Activated T-cell treated with anti-CD3 and anti-CD28 coated beads, Interleukin-2, amount 50 U/mL, for 4 hours (primary cell): ENCODE results near the gene ADGRA1. TPM values are rescaled to one million over a fixed set of nuclear protein-coding genes. Genes with fewer than 3 reads are reported as not detected.
"Not testable (repeated sequence)": the region's sequence is repeated elsewhere in the genome, so short reads cannot be mapped to it uniquely, and the experiment has no call there.

Source experiments
- ATAC-seq, 2 donors: fragments of 200-7000 bp; cut with Tn5 transposase; one replicate each; pipeline ENCODE4 v1.10.0; 2021
- DNase-seq: peaks from one replicate; pipeline ENCODE4 v3.0.0-alpha.2; 2020
- H3K27me3 Mint-ChIP-seq: one replicate; pipeline ENCODE4 v1.8.0; 2021; ENCODE audit warnings: low read depth, mixed read lengths
- H3K36me3 Mint-ChIP-seq: one replicate; pipeline ENCODE4 v1.8.0; 2022; ENCODE audit warnings: mixed read lengths; ENCODE audit not compliant: insufficient read depth
- H3K4me1 Mint-ChIP-seq: one replicate; pipeline ENCODE4 v1.8.0; 2021; ENCODE audit warnings: low read depth, mixed read lengths
- H3K4me3 Mint-ChIP-seq: one replicate; pipeline ENCODE4 v1.8.0; 2021; ENCODE audit warnings: mild to moderate bottlenecking, moderate library complexity, mixed read lengths
- H3K9me3 Mint-ChIP-seq: one replicate; pipeline ENCODE4 v1.8.0; 2021; ENCODE audit warnings: mixed read lengths
- total RNA-seq, 3 donors: library from RNA; stranded (reverse); gene quantifications; one replicate each; pipeline ENCODE4 v1.2.1, GENCODE V29; 2021

ADGRA1 gene
- total RNA-seq, 3 donors from 2014 or later, result not detected

DNA sequence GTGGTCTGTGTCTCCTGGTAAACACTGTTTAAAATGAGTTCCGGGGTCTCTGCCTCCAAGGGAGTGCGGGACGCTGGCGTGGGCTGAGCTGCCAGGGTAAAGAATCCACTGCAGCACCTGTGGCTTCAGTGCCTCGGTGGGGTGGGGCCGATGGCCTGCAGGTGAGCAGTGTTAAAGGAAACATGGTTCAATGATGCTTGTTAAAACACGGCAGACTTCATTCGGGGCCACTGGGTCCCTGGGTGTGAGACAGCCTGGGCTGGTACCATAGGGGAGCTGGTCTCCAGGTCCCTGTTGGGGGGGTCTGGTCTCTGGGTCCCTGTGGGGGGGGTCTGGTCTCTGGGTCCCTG is 47.4 kb downstream of the ADGRA1 start:
- DNase-seq (no peak), ATAC-seq (no peak)
- H3K36me3 Mint-ChIP-seq, result no peaks in the 10 kb centered on the region
- H3K9me3 Mint-ChIP-seq, result no peaks in the 10 kb centered on the region
- no peak overlapping the region for H3K4me3 Mint-ChIP-seq
- no peaks in the 10 kb centered on the region for H3K4me1 Mint-ChIP-seq
- no peaks in the 10 kb centered on the region for H3K27me3 Mint-ChIP-seq

DNA sequence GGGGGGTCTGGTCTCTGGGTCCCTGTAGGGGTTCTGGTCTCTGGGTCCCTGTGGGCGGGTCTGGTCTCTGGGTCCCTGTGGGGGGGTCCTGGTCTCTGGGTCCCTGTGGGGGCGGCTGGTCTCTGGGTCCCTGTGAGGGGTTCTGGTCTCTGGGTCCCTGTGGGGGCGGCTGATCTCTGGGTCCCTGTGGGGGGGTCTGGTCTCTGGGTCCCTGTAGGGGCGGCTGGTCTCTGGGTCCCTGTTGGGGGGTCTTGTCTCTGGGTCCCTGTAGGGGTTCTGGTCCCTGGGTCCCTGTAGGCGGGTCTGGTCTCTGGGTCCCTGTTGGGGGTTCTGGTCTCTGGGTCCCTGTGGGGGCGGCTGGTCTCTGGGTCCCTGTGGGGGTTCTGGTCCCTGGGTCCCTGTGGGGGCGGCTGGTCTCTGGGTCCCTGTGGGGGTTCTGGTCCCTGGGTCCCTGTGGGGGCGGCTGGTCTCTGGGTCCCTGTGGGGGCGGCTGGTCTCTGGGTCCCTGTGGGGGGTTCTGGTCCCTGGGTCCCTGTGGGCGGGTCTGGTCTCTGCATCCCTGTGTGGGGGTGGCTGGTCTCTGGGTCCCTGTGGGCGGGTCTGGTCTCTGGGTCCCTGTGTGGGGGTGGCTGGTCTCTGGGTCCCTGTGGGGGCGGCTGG is 49.9 kb downstream of the ADGRA1 start:
- not testable (repeated sequence) for H3K9me3 Mint-ChIP-seq, H3K27me3 Mint-ChIP-seq, H3K36me3 Mint-ChIP-seq, DNase-seq, H3K4me1 Mint-ChIP-seq, ATAC-seq, H3K4me3 Mint-ChIP-seq

DNA sequence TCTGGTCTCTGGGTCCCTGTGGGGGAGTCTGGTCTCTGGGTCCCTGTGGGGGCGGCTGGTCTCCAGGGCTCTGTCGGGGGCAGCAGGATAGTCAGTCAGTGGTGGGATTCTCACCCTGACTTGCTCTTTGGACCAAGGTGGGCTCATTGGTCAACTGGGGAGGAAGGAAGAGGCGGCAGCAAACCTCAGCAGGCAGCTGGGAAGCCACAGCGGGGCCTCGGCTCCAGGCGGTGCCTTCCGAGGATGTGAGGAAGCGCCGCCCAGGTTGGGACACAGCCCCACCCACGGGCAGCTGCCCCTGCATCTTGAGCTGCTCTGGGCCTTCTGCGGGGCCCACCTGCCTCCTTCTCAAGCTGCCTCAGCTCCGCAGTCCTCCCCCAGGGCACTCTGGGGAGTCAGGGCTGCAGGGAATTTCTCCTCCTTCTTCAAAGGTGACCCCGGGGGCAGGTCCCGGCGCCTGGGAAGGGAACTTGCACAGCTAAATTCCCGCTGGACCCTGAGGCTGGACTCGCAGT is 51.9 kb downstream of the ADGRA1 start:
- Mint-ChIP-seq H3K4me3 (no peak overlapping the region), H3K4me1 (peaks cover 9% of the 10 kb centered on the region), H3K36me3 (no peaks in the 10 kb centered on the region), H3K9me3 (no peaks in the 10 kb centered on the region), H3K27me3 (peaks cover 16% of the 10 kb centered on the region)
- ATAC-seq (no peak), DNase-seq (no peak)

DNA sequence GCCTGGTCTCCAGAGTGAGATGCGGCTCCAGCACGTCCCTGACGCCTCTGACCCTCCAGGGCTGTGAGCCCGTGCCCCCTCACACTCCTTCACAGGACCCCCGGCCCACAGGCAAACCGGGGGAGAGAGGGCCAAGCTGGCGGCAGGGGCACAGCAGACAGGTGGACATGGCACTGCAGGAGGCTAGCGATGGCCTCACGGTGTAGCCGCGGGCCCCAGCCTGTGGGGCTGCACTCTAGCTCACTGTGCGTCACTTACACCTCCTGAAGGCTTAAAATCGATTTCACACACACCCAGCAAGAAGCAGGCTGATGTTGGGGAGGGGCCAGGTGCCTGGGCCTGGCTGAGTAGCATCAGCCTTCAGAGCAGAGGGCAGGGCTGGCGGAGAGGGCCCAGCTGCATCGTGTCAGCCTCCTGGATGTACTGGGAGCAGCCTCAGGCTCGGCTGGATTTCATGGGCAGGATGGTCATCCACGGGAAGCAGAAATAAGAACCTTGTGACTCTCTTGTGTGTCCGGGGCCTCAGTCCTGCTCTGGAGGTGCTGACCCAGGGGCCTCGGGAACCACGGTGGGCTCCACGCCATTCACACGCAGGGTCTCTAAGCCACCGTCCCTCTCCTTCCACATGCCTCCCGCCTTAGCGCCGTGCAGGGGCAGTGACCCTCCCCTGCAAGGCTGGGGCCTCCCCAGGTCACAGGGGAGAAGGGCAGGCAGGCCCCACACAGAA is 52.9 kb downstream of the ADGRA1 start:
- Mint-ChIP-seq H3K4me1 (peaks cover 9% of the 10 kb centered on the region), H3K4me3 (no peak overlapping the region), H3K36me3 (no peaks in the 10 kb centered on the region), H3K9me3 (no peaks in the 10 kb centered on the region), H3K27me3 (peaks cover 26% of the 10 kb centered on the region)
- DNase-seq (no peak), ATAC-seq (no peak)

DNA sequence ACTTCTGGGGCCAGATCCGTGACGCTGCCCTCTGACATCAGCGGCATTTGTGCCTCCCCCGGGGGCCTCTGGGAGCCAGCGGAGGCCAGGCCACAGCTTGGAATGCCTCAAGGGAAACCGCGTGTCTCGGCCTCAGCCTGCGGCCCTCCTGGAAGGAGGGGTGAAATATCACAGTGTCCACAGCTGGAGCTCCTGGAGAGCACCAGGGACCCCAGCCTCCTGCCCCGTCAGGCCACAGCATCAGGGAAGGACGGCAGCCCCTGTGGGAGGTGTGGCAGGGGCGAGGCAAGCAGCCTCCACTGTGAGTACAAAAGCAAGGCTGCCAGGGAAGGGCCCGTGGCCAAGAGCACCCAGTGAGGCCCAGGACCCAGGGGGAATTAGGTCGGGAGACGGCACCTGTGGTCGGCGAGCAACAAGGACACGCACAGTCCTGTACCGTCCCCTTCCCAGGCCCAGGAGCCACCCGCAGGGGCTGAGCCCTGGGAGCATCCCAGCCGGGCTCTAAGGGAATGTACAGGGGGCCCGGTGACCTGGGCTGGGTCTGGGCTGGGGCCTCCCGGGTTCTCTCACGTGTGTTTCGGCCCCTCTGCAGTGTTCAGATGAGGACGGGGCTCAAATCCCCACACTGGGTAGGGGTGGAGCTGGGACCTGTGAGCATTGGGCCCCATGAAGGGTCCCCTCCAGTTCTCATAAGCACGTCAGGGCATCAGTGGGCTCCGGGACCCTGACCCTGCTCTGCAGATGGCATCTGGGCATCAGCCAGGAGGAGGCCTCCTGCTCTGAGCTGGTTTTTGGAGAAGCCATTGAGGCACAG is 53.6 kb downstream of the ADGRA1 start:
- Mint-ChIP-seq H3K9me3 (no peaks in the 10 kb centered on the region), H3K4me1 (peaks cover 9% of the 10 kb centered on the region), H3K4me3 (no peak overlapping the region), H3K27me3 (peaks cover 31% of the 10 kb centered on the region), H3K36me3 (no peaks in the 10 kb centered on the region)
- no peak for ATAC-seq
- DNase-seq, result no peak

DNA sequence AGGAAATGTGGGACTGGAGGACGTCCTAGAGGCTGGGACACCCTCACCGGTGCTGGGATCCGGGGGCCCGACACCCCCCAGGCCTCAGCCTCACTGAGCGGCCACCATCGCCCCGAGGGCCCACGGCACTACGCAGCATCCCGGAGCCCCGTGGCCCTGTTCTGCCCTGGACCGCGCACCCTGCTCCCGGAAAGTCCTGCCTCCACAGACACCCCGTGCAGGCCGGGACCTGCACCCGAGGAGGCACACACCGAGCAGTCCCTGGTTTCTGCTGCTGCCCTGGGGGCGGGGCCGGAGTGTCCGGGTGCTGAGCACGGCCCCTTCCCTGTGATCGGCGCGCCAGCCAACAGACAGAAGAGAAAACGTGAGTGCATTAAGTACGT is 54.2 kb downstream of the ADGRA1 start:
- no peak overlapping the region for H3K4me3 Mint-ChIP-seq
- DNase-seq, result no peak

DNA sequence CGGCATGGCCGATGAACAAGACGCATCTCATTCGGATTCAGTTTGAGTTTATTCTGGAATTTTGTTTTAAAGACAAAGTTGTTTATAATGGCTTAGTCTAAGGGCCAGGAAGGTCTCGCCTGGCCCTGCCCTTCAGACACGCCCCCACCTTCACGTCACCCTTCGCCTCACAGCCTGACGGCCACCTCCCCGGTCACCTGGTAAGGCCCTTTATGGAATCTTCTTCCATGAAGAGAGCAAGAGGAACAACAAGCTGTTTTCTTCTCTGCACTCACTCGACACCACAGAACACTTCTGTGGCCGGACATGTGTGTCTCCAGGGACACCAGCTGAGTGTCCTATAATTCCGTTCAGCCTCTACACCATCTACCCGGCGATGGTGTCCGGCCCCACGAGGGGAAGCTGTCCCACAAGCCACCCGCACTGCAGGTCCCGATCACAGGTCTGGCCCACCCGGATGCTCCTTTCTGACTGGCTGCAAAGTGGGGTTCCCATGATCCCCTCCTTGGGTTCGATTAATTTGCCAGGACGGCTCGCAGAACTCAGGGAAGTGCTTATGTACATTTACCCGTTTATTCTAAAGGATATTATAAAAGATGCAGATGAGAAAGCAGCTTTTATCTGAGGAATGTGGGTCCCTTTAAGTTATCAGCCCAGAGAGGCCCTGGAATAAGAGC is 54.9 kb downstream of the ADGRA1 start:
- Mint-ChIP-seq H3K36me3 (no peaks in the 10 kb centered on the region), H3K27me3 (peaks cover 44% of the 10 kb centered on the region), H3K4me1 (peaks cover 9% of the 10 kb centered on the region), H3K9me3 (peaks cover 5% of the 10 kb centered on the region), H3K4me3 (no peak overlapping the region)
- ATAC-seq (no peak), DNase-seq (no peak)

More for the DNA sequence above, 54.2 kb downstream of the ADGRA1 start:
- peaks cover 37% of the 10 kb centered on the region for H3K27me3 Mint-ChIP-seq
- no peaks in the 10 kb centered on the region for H3K36me3 Mint-ChIP-seq
- peaks cover 9% of the 10 kb centered on the region for H3K4me1 Mint-ChIP-seq
- H3K9me3 Mint-ChIP-seq, result no peaks in the 10 kb centered on the region
- ATAC-seq, result no peak

DNA sequence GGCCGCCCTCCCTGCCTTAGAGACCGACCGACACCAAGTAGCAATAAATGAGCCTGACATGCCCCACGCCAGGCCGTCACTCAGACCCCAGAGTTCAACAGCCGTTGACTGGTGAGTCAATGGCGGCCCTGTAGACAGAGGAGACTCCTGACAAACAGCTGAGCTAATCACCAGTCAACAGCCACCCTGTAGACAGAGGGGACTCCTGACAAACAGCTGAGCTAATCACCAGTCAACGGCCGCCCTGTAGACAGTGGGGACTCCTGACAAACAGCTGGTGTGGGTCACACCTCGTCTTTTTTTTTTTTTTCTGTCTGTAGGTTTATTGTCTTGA is 55.4 kb downstream of the ADGRA1 start:
- Mint-ChIP-seq H3K27me3 (peaks cover 49% of the 10 kb centered on the region), H3K36me3 (no peaks in the 10 kb centered on the region), H3K9me3 (peaks cover 8% of the 10 kb centered on the region), H3K4me1 (peaks cover 9% of the 10 kb centered on the region), H3K4me3 (no peak overlapping the region)
- ATAC-seq, result no peak
- peak; percentile 1 for DNase-seq

DNA sequence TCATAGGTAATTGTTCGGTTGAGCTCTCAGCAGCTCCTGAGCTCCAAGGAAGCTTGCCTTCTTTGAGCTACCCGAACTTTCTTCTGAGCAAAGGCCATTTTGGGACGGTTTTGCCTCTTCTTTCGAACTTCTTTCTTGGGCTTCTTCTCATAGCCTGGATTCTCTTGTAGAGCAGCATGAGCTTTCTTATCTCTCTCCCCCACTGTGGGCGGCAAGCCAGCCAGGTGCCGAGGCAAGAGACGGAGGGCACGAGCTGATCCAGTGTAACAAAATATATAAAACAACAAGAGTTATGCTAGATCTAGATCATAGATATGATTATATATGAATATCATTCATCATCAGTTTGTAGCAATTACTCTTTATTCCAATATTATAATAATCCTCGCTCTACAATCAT is 55.8 kb downstream of the ADGRA1 start:
- Mint-ChIP-seq H3K4me3 (no peak overlapping the region), H3K36me3 (no peaks in the 10 kb centered on the region), H3K4me1 (peaks cover 9% of the 10 kb centered on the region), H3K27me3 (peaks cover 49% of the 10 kb centered on the region), H3K9me3 (peaks cover 8% of the 10 kb centered on the region)
- ATAC-seq, result no peak
- no peak for DNase-seq

DNA sequence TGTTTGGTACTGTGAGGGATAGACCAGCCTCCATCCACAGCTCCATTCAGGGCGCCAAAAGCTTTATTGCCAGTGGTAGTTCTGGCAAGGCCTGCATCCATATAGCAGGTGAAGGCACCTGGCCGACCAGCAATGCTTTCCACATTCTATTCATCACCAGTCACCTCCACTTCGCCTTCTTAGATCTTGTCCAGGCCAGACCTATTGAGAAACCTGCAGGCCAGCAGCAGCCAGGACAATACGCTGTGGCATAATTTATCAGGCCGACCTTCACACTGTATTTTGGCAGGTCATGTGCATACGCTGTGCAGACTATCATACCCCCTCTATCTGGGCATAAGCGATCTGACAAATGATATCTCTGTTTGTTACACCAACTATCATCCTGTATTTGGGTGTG is 57.0 kb downstream of the ADGRA1 start:
- Mint-ChIP-seq H3K9me3 (peaks cover 11% of the 10 kb centered on the region), H3K4me3 (no peak overlapping the region), H3K27me3 (peaks cover 52% of the 10 kb centered on the region), H3K4me1 (peaks cover 9% of the 10 kb centered on the region), H3K36me3 (no peaks in the 10 kb centered on the region)
- DNase-seq (peak; percentile 3), ATAC-seq (no peak)

DNA sequence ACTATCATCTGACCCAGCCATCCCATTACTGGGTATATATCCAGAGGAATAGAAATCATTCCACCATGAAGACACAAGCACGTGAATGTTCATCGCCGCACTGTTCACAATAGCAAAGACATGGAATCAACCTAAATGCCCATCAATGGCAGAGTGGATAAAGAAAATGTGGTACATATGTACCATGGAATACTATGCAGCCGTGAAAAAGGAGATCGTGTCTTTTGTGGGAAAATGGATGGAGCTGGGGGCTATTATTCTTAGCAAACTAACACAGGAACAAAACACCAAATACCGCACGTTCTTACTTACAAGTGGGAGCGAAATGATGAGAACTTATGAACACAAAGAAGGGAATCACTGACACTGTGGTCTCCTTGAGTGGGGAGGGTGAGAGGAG is 62.5 kb downstream of the ADGRA1 start:
- Mint-ChIP-seq H3K4me3 (no peak overlapping the region), H3K4me1 (no peaks in the 10 kb centered on the region), H3K9me3 (peaks cover 13% of the 10 kb centered on the region), H3K27me3 (peaks cover 45% of the 10 kb centered on the region), H3K36me3 (no peaks in the 10 kb centered on the region)
- DNase-seq, result no peak
- no peak for ATAC-seq

DNA sequence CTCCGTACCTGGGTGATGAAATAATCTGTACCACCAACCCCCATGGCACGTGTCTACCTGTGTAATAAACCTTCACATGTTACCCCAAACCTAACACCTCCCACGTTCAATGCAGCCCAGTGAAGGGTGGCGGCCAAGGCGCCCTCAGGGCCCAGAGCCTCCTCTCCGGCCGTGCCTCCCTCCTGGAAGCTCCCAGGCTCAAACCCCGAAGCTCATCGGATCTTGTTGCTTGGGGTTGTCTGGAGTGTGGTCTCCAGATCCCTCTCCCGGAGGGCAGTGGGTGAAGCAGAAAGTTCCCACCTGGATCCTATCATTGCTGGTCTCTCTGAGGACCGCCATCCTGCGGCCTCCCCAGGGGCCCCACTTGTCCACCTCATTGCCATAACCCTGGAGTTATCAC is 62.9 kb downstream of the ADGRA1 start:
- H3K27me3 Mint-ChIP-seq, result peaks cover 41% of the 10 kb centered on the region
- no peak for DNase-seq
- H3K4me1 Mint-ChIP-seq, result no peaks in the 10 kb centered on the region
- H3K36me3 Mint-ChIP-seq, result no peaks in the 10 kb centered on the region
- no peak overlapping the region for H3K4me3 Mint-ChIP-seq
- no peak for ATAC-seq
- H3K9me3 Mint-ChIP-seq, result peaks cover 13% of the 10 kb centered on the region

DNA sequence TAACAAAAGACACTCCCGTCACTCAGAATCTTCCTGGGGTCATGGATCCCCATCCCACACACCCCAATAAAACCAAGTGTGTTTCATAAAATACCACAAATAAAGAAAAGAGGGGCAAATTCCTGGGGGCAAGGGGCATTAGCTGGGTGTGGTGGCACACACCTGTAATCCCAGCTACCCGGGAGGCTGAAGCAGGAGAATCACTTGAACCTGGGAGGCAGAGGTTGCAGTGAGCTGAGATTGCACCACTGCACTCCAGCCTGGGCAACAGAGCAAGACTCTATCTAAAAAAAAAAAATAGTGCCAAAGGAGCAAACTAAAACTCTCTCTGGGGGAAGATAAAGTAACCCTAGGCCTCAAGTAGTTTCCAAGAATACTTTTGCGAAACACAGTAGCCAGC is 63.3 kb downstream of the ADGRA1 start:
- not testable (repeated sequence) for ATAC-seq, DNase-seq

DNA sequence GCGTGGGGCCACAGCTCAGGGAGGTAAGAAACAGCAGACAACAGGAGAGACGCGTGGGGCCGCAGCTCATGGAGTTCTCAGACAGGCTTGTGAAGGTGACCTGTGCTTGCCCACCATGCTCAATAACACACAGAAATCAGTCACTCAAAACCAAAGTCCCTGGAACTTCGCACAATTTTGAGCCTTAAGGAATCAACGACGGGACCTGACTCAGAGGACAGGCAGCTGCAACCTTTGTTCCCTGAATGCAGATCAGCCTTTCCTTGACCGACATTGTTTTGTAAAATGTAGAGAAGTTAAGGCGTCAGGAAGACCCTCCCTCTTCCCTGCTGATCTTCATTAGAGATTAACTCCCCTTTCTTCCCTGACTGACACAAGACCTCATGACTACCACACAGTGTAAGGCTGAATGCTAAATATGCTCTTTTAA is 63.8 kb downstream of the ADGRA1 start:
- Mint-ChIP-seq H3K4me1 (no peaks in the 10 kb centered on the region), H3K36me3 (no peaks in the 10 kb centered on the region), H3K9me3 (peaks cover 13% of the 10 kb centered on the region), H3K4me3 (no peak overlapping the region), H3K27me3 (peaks cover 35% of the 10 kb centered on the region)
- ATAC-seq (no peak), DNase-seq (no peak)

More for the DNA sequence above, 63.3 kb downstream of the ADGRA1 start:
- H3K4me1 Mint-ChIP-seq, H3K4me3 Mint-ChIP-seq, H3K36me3 Mint-ChIP-seq: not testable (repeated sequence)
- Mint-ChIP-seq H3K9me3 (peaks cover 13% of the 10 kb centered on the region), H3K27me3 (peaks cover 40% of the 10 kb centered on the region)
